IMR-90 (cell line): ENCODE results near the gene EPB41L5. TPM values are rescaled to one million over a fixed set of nuclear protein-coding genes. Genes with fewer than 3 reads are reported as not detected.

Experiments used
- ATAC-seq: fragments of 200-7000 bp; cut with Tn5 transposase; 2 replicates; pipeline ENCODE4 v1.9.1; 2020; ENCODE audit warnings: low read depth, mild to moderate bottlenecking, moderate library complexity
- BruUV-seq: library from RNA; stranded (reverse); fragments of 400-500 nt; replicated peaks from 2 replicates; lab custom pipeline; 2021; lab: Mats Ljungman, UMichigan
- CTCF ChIA-PET: fragments of 300-600 bp; formaldehyde crosslinking; extraction: SDS; loops from one replicate; lab custom pipeline; 2021; ENCODE audit warnings: antibody characterized with exemption; lab: Yijun Ruan, JAX
- POLR2A ChIA-PET: fragments of 300-600 bp; sonication (Branson Sonifier 250); formaldehyde crosslinking; loops from one replicate; lab custom pipeline; 2022; ENCODE audit warnings: antibody characterized with exemption; ENCODE audit not compliant: unreplicated experiment; lab: Charles Lee
- DNase-seq: peaks from one replicate; pipeline ENCODE4 v3.0.0; 2013
- H2AFZ ChIP-seq: replicated peaks from 2 replicates; pipeline ENCODE3; 2013; ENCODE audit warnings: low read length, mild to moderate bottlenecking; ENCODE audit not compliant: poor library complexity
- H2AK5ac ChIP-seq: 2 replicates; pipeline ENCODE4 v1.6.1; 2013; ENCODE audit warnings: low read depth, low read length, inconsistent platforms
- H2AK9ac ChIP-seq: replicated peaks from 2 replicates; pipeline ENCODE3; 2013; ENCODE audit warnings: mild to moderate bottlenecking, low read depth, low read length, moderate library complexity; ENCODE audit not compliant: poor library complexity
- H2BK120ac ChIP-seq: 2 replicates; pipeline ENCODE4 v1.6.1; 2013; ENCODE audit warnings: low read depth, low read length, inconsistent platforms
- H2BK15ac ChIP-seq: 3 replicates; pipeline ENCODE4 v1.6.1; 2013; ENCODE audit warnings: low read depth, low read length, inconsistent platforms
- H2BK20ac ChIP-seq: 2 replicates; pipeline ENCODE4 v1.6.1; 2013; ENCODE audit warnings: low read depth, mild to moderate bottlenecking, inconsistent platforms, low read length, moderate library complexity
- H2BK5ac ChIP-seq: 2 replicates; pipeline ENCODE4 v1.6.1; 2013; ENCODE audit warnings: mild to moderate bottlenecking, low read depth, low read length, inconsistent platforms; ENCODE audit not compliant: poor library complexity, severe bottlenecking
- H3K14ac ChIP-seq: replicated peaks from 2 replicates; pipeline ENCODE4 v1.6.1; 2013; ENCODE audit warnings: low read depth, low read length, inconsistent platforms
- H3K18ac ChIP-seq: 2 replicates; pipeline ENCODE4 v1.6.1; 2013; ENCODE audit warnings: low read depth, low read length, control low read depth
- H3K23ac ChIP-seq: 2 replicates; pipeline ENCODE4 v1.6.1; 2013; ENCODE audit warnings: low read depth, low read length, inconsistent platforms
- H3K27ac ChIP-seq: 2 replicates; pipeline ENCODE4 v1.5.1; 2013; ENCODE audit warnings: mild to moderate bottlenecking, control low read depth, low read length; ENCODE audit not compliant: insufficient read depth
- H3K27me3 ChIP-seq: 2 replicates; pipeline ENCODE4 v1.6.1; 2013; ENCODE audit warnings: low read length; ENCODE audit not compliant: control insufficient read depth, insufficient read depth
- H3K36me3 ChIP-seq: 2 replicates; pipeline ENCODE4 v1.6.1; 2013; ENCODE audit warnings: low read length, mixed read lengths; ENCODE audit not compliant: control insufficient read depth, insufficient read depth
- H3K4ac ChIP-seq: 2 replicates; pipeline ENCODE4 v1.6.1; 2013; ENCODE audit warnings: low read depth, low read length, inconsistent platforms
- H3K4me1 ChIP-seq: 2 replicates; pipeline ENCODE4 v1.6.1; 2013; ENCODE audit warnings: low read length, mixed read lengths; ENCODE audit not compliant: control insufficient read depth, insufficient read depth
- H3K4me2 ChIP-seq: 2 replicates; pipeline ENCODE4 v1.6.1; 2013; ENCODE audit warnings: low read depth, mild to moderate bottlenecking, control low read depth, low read length, moderate library complexity
- H3K4me3 ChIP-seq: 2 replicates; pipeline ENCODE4 v1.5.1; 2013; ENCODE audit warnings: low read depth, mild to moderate bottlenecking, control low read depth, low read length, moderate library complexity; ENCODE audit not compliant: insufficient read depth
- H3K56ac ChIP-seq: 2 replicates; pipeline ENCODE4 v1.6.1; 2013; ENCODE audit warnings: low read length, inconsistent platforms; ENCODE audit not compliant: insufficient read depth; ENCODE audit errors: extremely low read depth
- H3K79me1 ChIP-seq, 2 experiments: 2 replicates each; pipeline ENCODE4 v1.6.1; 2013; ENCODE audit warnings: low read length in 2 of 2, inconsistent platforms in 1 of 2, low read depth in 1 of 2
- H3K9ac ChIP-seq: 2 replicates; pipeline ENCODE4 v1.6.1; 2013; ENCODE audit warnings: low read depth, low read length, control low read depth
- H3K9me1 ChIP-seq: 2 replicates; pipeline ENCODE4 v1.6.1; 2013; ENCODE audit warnings: low read length, inconsistent platforms; ENCODE audit not compliant: insufficient read depth
- H3K9me3 ChIP-seq: 2 replicates; pipeline ENCODE4 v1.6.1; 2013; ENCODE audit warnings: low read length; ENCODE audit not compliant: control insufficient read depth, insufficient read depth
- H4K20me1 ChIP-seq: 2 replicates; pipeline ENCODE4 v1.6.1; 2013; ENCODE audit warnings: low read length, inconsistent platforms; ENCODE audit not compliant: insufficient read depth
- H4K5ac ChIP-seq: 2 replicates; pipeline ENCODE4 v1.6.1; 2013; ENCODE audit warnings: mild to moderate bottlenecking, low read depth, low read length, control low read depth
- H4K8ac ChIP-seq, 2 experiments: 2 replicates each; pipeline ENCODE4 v1.6.1; 2013; ENCODE audit warnings: low read depth in 2 of 2, low read length in 2 of 2, control low read depth in 1 of 2, inconsistent platforms in 1 of 2
- H4K91ac ChIP-seq: 2 replicates; pipeline ENCODE4 v1.6.1; 2013; ENCODE audit warnings: low read depth, low read length, inconsistent platforms; ENCODE audit not compliant: insufficient read depth
- CTCF ChIP-seq: conservative IDR thresholded peaks from 2 replicates; pipeline ENCODE4 v1.5.1; 2012; ENCODE audit warnings: mild to moderate bottlenecking, low read depth, low read length, improper control_type of control experiment
- ELK1 ChIP-seq: fragments of 150-350 bp; IDR thresholded peaks from 2 replicates; pipeline ENCODE4 v1.6.1; 2016; ENCODE audit warnings: low read depth, mild to moderate bottlenecking, low read length, moderate library complexity, borderline replicate concordance
- MXI1 ChIP-seq: IDR thresholded peaks from 2 replicates; pipeline ENCODE4 v1.6.1; 2012; ENCODE audit warnings: low read depth, mild to moderate bottlenecking, low read length, moderate library complexity, borderline replicate concordance
- WGBS, 2 experiments: methylation state at CpG; one replicate each; pipeline versions ENCODE4 v1.1.5 to v1.1.7; 2013; ENCODE audit warnings: missing lambda C conversion rate in 2 of 2; ENCODE audit not compliant: insufficient read length in 1 of 2; ENCODE audit errors: extremely low coverage in 2 of 2; 5-methylcytosine and 5-hydroxymethylcytosine counted together
- dilution Hi-C: fragments of 300-500 bp; cut with HindIII; formaldehyde crosslinking; loops from one replicate; pipeline ENCODE4 v1.14.3; 2018; ENCODE audit warnings: low sequenced_read_pairs; ENCODE audit not compliant: unreplicated experiment
- in situ Hi-C: fragments of 300-500 bp; cut with MboI; formaldehyde crosslinking; loops from 3 replicates; pipeline ENCODE4 v1.14.3; 2019; ENCODE audit warnings: low sequenced_read_pairs, inconsistent platforms, mixed read lengths
- intact Hi-C: fragments of 100-400 bp; cut with micrococcal nuclease; formaldehyde crosslinking; loops from 2 replicates; pipeline ENCODE4 v1.10.0; 2022
- polyA plus RNA-seq, 3 experiments: library from polyadenylated mRNA; depleted of rRNA; stranded (reverse); fragments of >200 nt; gene quantifications; 2 replicates each; pipeline ENCODE4 v1.2.3, GENCODE V29; 2012; ENCODE audit warnings: low replicate concordance in 1 of 3
- total RNA-seq: library from RNA; depleted of rRNA; stranded (reverse); fragments of >200 nt; gene quantifications from 2 replicates; pipeline ENCODE4 v1.2.3, GENCODE V29; 2012

The EPB41L5 gene
- total and polyA plus RNA-seq, 2 of the 4 experiments (the other 2 are of a cell fraction): 5.1 to 10.6 TPM

GRCh38 chr2:120210270-120210693 is 197.4 kb downstream of the EPB41L5 start:
- dilution Hi-C loops: no loop called here
- Histone ChIP-seq H3K79me1 (no peaks in the 10 kb centered on the region), H2BK120ac (no peak overlapping the region), H2AK5ac (no peak overlapping the region), H2BK5ac (no peak overlapping the region), H3K9me1 (no peaks in the 10 kb centered on the region), H2BK15ac (no peak overlapping the region), H2AFZ (no peak overlapping the region), H3K14ac (no peak overlapping the region), H3K56ac (no peak overlapping the region), H3K4me2 (no peak overlapping the region), H3K9ac (no peak overlapping the region), H4K8ac (no peak overlapping the region), H3K27me3 (no peaks in the 10 kb centered on the region), H3K36me3 (no peaks in the 10 kb centered on the region), H3K4me1 (no peaks in the 10 kb centered on the region), H3K18ac (no peak overlapping the region), H3K23ac (no peak overlapping the region), H2AK9ac (no peak overlapping the region), H4K5ac (no peak overlapping the region), H3K27ac (no peak overlapping the region), H2BK20ac (no peak overlapping the region), H3K4me3 (no peak overlapping the region), H3K4ac (no peak overlapping the region), H4K91ac (no peak overlapping the region), H3K9me3 (no peaks in the 10 kb centered on the region), H4K20me1 (no peaks in the 10 kb centered on the region)
- in situ Hi-C loops: no loop called here
- ChIA-PET POLR2A (no interaction called here), CTCF (no interaction called here)
- WGBS, 2 experiments: 53% methylated on average over 3 of the region's 10 CpGs; no CpG with 5 or more reads in 1 of the 2 experiments
- intact Hi-C loops: no loop called here
- TF ChIP-seq ELK1 (no peak), MXI1 (no peak), CTCF (no peak)
- DNase-seq: no peak
- ATAC-seq: no peak
- BruUV-seq: no TSS peak
